Keratinocyte (primary cell): ENCODE results near the gene RPL35A. TPM values are rescaled to one million over a fixed set of nuclear protein-coding genes. Genes with fewer than 3 reads are reported as not detected.

Experiments used
- DNase-seq: peaks from one replicate; pipeline ENCODE4 v3.0.0-alpha.2; 2011; ENCODE audit warnings: low read depth, missing footprints, low spot score
- FAIRE-seq: peaks from 2 replicates; lab custom pipeline; 2011; peaks lifted over from hg19 to GRCh38; lab: Jason Lieb, UNC
- H2AFZ ChIP-seq: 2 replicates; pipeline ENCODE4 v1.6.0; 2012; ENCODE audit warnings: low read length, control low read depth, inconsistent platforms; ENCODE audit not compliant: control insufficient read depth
- H3K27ac ChIP-seq: 2 replicates; pipeline ENCODE4 v1.5.1; 2011; ENCODE audit warnings: low read length; ENCODE audit not compliant: control insufficient read depth, insufficient read depth
- H3K27me3 ChIP-seq: 3 replicates; pipeline ENCODE4 v1.6.0; 2011; ENCODE audit warnings: low read length; ENCODE audit not compliant: control insufficient read depth, insufficient read depth; ENCODE audit errors: extremely low read depth
- H3K36me3 ChIP-seq, 2 experiments: 2 replicates in 1 of 2; 3 replicates in 1 of 2; pipeline ENCODE4 v1.5.1; 2011; ENCODE audit warnings: low read length in 2 of 2, mild to moderate bottlenecking in 1 of 2; ENCODE audit not compliant: control insufficient read depth in 2 of 2, insufficient read depth in 2 of 2; ENCODE audit errors: extremely low read depth in 1 of 2
- H3K4me1 ChIP-seq: 3 replicates; pipeline ENCODE4 v1.5.1; 2011; ENCODE audit warnings: low read length; ENCODE audit not compliant: control insufficient read depth, insufficient read depth; ENCODE audit errors: extremely low read depth
- H3K4me2 ChIP-seq: 3 replicates; pipeline ENCODE4 v1.6.0; 2011; ENCODE audit warnings: low read depth, low read length; ENCODE audit not compliant: control insufficient read depth, insufficient read depth; ENCODE audit errors: extremely low read depth
- H3K4me3 ChIP-seq, 3 experiments: fragments of 200-600 bp in 1 of 3; sonication (generic) in 1 of 3; 2 replicates in 2 of 3; 3 replicates in 1 of 3; pipeline ENCODE4 v1.5.1; 2011 to 2016; ENCODE audit warnings: low read length in 3 of 3, mild to moderate bottlenecking in 3 of 3, control low read depth in 2 of 3, inconsistent platforms in 1 of 3, low read depth in 1 of 3, mixed read lengths in 1 of 3, mixed run types in 1 of 3, moderate library complexity in 1 of 3; ENCODE audit not compliant: control insufficient read depth in 2 of 3, insufficient read depth in 2 of 3; ENCODE audit errors: extremely low read depth in 1 of 3
- H3K79me2 ChIP-seq: 2 replicates; pipeline ENCODE4 v1.6.0; 2012; ENCODE audit warnings: low read length; ENCODE audit not compliant: control insufficient read depth, insufficient read depth
- H3K9ac ChIP-seq: 3 replicates; pipeline ENCODE4 v1.6.0; 2011; ENCODE audit warnings: low read length; ENCODE audit not compliant: control insufficient read depth, insufficient read depth; ENCODE audit errors: extremely low read depth
- H3K9me1 ChIP-seq: 3 replicates; pipeline ENCODE4 v1.6.0; 2011; ENCODE audit warnings: low read length; ENCODE audit not compliant: control insufficient read depth, insufficient read depth; ENCODE audit errors: extremely low read depth
- H3K9me3 ChIP-seq: 2 replicates; pipeline ENCODE4 v1.5.1; 2012; ENCODE audit warnings: low read depth, low read length; ENCODE audit not compliant: control insufficient read depth
- H4K20me1 ChIP-seq: 3 replicates; pipeline ENCODE4 v1.6.0; 2011; ENCODE audit warnings: low read length; ENCODE audit not compliant: control insufficient read depth, insufficient read depth; ENCODE audit errors: extremely low read depth
- CTCF ChIP-seq, 3 experiments: IDR thresholded peaks in 1 of 3; conservative IDR thresholded peaks in 1 of 3; optimal IDR thresholded peaks in 1 of 3; 2 replicates in 2 of 3; 3 replicates in 1 of 3; pipeline versions ENCODE3 to v1.5.1; 2011; ENCODE audit warnings: low read length in 3 of 3, mild to moderate bottlenecking in 3 of 3, moderate library complexity in 2 of 3, control low read depth in 1 of 3, inconsistent platforms in 1 of 3; ENCODE audit not compliant: insufficient read depth in 2 of 3; ENCODE audit errors: extremely low read depth in 1 of 3
- EZH2 ChIP-seq: IDR thresholded peaks from one replicate; pipeline ENCODE4 v1.6.1; 2012; ENCODE audit warnings: inconsistent platforms, mild to moderate bottlenecking, low read length, moderate library complexity
- dilution Hi-C: fragments of 300-500 bp; cut with MboI; formaldehyde crosslinking; loops from one replicate; pipeline ENCODE4 v1.7.0; 2020; ENCODE audit warnings: low sequenced_read_pairs; ENCODE audit not compliant: extremely low pct_ligation_motif_present
- polyA plus RNA-seq, 5 experiments: library from polyadenylated mRNA; depleted of rRNA in 3 of 5; stranded (reverse) in 3 of 5; stranded (forward) in 1 of 5; unstranded in 1 of 5; fragments of >200 nt; gene quantifications; 1 replicate in 1 of 5; 2 replicates in 3 of 5; 3 replicates in 1 of 5; pipeline versions ENCODE4 v1.2.1 to v1.2.3, GENCODE V29; 2011 to 2012; ENCODE audit warnings: missing spikeins in 2 of 5, low read depth in 1 of 5, low replicate concordance in 1 of 5

Gene RPL35A
- polyA plus RNA-seq, 1 donor (not counting 4 experiments of a cell fraction or from before 2014, with no cell fraction given) = 1,184 TPM

- peaks cover 33% of the 10 kb centered on the region for H3K4me1 ChIP-seq
- peaks cover 34 to 41% of the 10 kb centered on the region in 2 experiments for H3K36me3 ChIP-seq
- peaks cover 9% of the 10 kb centered on the region for H4K20me1 ChIP-seq
- no peak overlapping the region for H3K4me2 ChIP-seq
- H3K9me1 ChIP-seq = no peaks in the 10 kb centered on the region
- DNase-seq (no peak), FAIRE-seq (no peak)
- no peak overlapping the region for H3K9ac ChIP-seq
- no peak overlapping the region for H2AFZ ChIP-seq
- no peaks in the 10 kb centered on the region for H3K9me3 ChIP-seq
- H3K4me3 ChIP-seq = no peak overlapping the region
- TF ChIP-seq CTCF (optimal IDR thresholded peaks at IDR 0.05 in 1 of 3, IDR thresholded peaks at IDR 0.05 in 1 of 3, conservative IDR thresholded peaks at IDR 0.05 in 1 of 3; ENCODE audit: extremely low read depth in 1 of 3, insufficient read depth in 2 of 3, low read length in 3 of 3) (no peak), EZH2 (no peak)
- H3K27me3 ChIP-seq = no peaks in the 10 kb centered on the region
- H3K79me2 ChIP-seq = peaks cover 35% of the 10 kb centered on the region
- no peak overlapping the region for H3K27ac ChIP-seq
- dilution Hi-C loops = no loop called here
These were observed 6.0 kb downstream of the RPL35A start for GRCh38 chr3:197955892-197956477.

- DNase-seq (no peak), FAIRE-seq (no peak)
- peaks cover 31 to 35% of the 10 kb centered on the region in 2 experiments for H3K36me3 ChIP-seq
- H3K4me3 ChIP-seq = no peak overlapping the region
- no peak overlapping the region for H3K27ac ChIP-seq
- no peak overlapping the region for H2AFZ ChIP-seq
- no peaks in the 10 kb centered on the region for H3K27me3 ChIP-seq
- H3K4me2 ChIP-seq = no peak overlapping the region
- dilution Hi-C loops = no loop called here
- H3K9me1 ChIP-seq = no peaks in the 10 kb centered on the region
- TF ChIP-seq CTCF (optimal IDR thresholded peaks at IDR 0.05 in 1 of 3, IDR thresholded peaks at IDR 0.05 in 1 of 3, conservative IDR thresholded peaks at IDR 0.05 in 1 of 3; ENCODE audit: extremely low read depth in 1 of 3, insufficient read depth in 2 of 3, low read length in 3 of 3) (no peak), EZH2 (no peak)
- H3K79me2 ChIP-seq = peaks cover 28% of the 10 kb centered on the region
- no peaks in the 10 kb centered on the region for H3K9me3 ChIP-seq
- peaks cover 33% of the 10 kb centered on the region for H3K4me1 ChIP-seq
- no peak overlapping the region for H3K9ac ChIP-seq
- peaks cover 9% of the 10 kb centered on the region for H4K20me1 ChIP-seq
These were observed 6.6 kb downstream of the RPL35A start for GRCh38 chr3:197956626-197956988.
